ENCODE results near the gene HHIP.

The HHIP gene

DNA sequence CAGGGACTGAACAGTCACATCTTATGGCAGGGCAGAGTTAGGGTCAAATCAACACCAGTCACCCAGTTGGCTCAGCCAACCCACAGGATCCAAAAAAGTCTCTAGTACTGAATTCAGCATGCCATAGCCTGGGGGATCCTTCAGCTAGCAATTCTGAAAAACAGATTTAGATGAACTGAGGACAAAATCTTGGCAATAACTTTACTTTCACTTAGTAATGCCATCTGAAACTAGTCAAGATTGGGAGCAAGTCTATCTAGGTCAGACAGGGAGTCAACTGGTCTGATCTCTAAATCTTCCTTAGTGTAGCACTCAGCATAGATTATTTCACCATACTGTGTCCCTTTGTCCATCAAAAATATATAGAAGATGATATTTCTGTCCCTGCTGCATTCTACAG lies 76.0 kb downstream of the HHIP start:
- Histone ChIP-seq H3K27ac (ENCODE audit: low read depth, low read length) (no peak overlapping the region), H3K4me1 (ENCODE audit: control insufficient read depth, insufficient read depth, low read length, unreplicated experiment) (peaks cover 6% of the 10 kb centered on the region), H3K27me3 (ENCODE audit: insufficient read depth, low read length) (no peaks in the 10 kb centered on the region), H3K36me3 (ENCODE audit: insufficient read depth, low read length) (peaks cover 12% of the 10 kb centered on the region; the same call in 1 of the 2 replicates), H2AFZ (ENCODE audit: low read length, unreplicated experiment) (no peak overlapping the region), H3K4me3 (ENCODE audit: low read depth, low read length) (no peak overlapping the region), H3K79me2 (ENCODE audit: control insufficient read depth, insufficient read depth, low read length, unreplicated experiment) (no peaks in the 10 kb centered on the region)

DNA sequence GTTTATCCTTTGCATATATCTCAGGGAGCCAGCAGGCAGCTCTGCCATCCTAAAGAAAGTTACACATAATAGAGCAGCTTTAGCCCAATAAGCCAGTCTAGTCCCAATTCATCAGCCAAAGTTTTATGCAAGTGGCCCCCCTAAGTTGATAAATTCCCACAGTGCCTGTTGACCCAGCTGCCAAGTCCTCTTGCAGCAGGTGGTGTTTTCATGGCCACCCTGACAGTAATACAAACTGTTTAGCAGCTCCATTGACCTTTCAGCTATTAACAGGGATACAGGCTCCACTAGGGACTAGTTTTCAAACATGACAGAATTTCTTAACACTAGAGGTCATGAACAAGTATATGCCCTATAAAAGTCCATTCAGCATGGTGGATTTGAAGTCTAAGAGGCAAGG lies 77.5 kb downstream of the HHIP start:
- peaks cover 12% of the 10 kb centered on the region; the same call in 1 of the 2 replicates for H3K36me3 ChIP-seq (ENCODE audit: insufficient read depth, low read length)
- H3K27ac ChIP-seq (ENCODE audit: low read depth, low read length), result no peak overlapping the region
- no peaks in the 10 kb centered on the region for H3K27me3 ChIP-seq (ENCODE audit: insufficient read depth, low read length)

DNA sequence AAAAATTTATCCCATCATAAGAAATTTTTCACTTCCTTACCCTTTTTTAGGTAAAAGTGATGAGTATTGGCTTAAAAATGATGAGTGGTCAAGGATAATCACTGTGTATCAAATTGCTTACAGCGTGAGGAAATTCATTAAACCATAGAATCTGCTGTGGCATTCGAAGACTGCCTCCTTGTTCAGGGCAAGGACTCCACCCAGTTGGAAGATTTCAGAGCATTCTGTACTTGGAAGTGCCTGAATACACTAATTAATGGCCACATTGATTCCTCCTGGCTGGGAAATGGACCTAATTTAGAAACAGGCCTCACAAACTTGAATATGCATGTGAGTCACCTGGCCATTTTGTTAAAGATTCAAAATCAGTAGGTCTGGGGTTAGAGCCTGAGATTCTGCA lies 83.2 kb downstream of the HHIP start:
- peaks cover 14% of the 10 kb centered on the region for H3K4me1 ChIP-seq (ENCODE audit: control insufficient read depth, insufficient read depth, low read length, unreplicated experiment)
- no peak overlapping the region for H3K4me3 ChIP-seq (ENCODE audit: low read depth, low read length)
- no peaks in the 10 kb centered on the region for H3K79me2 ChIP-seq (ENCODE audit: control insufficient read depth, insufficient read depth, low read length, unreplicated experiment)
- no peaks in the 10 kb centered on the region for H3K36me3 ChIP-seq (ENCODE audit: insufficient read depth, low read length)
- H3K27ac ChIP-seq (ENCODE audit: low read depth, low read length), result no peak overlapping the region
- no peaks in the 10 kb centered on the region for H3K27me3 ChIP-seq (ENCODE audit: insufficient read depth, low read length)
- H2AFZ ChIP-seq (ENCODE audit: low read length, unreplicated experiment), result no peak overlapping the region

More for the DNA sequence above, 77.5 kb downstream of the HHIP start:
- peaks cover 6% of the 10 kb centered on the region for H3K4me1 ChIP-seq (ENCODE audit: control insufficient read depth, insufficient read depth, low read length, unreplicated experiment)
- no peaks in the 10 kb centered on the region for H3K79me2 ChIP-seq (ENCODE audit: control insufficient read depth, insufficient read depth, low read length, unreplicated experiment)
- H3K4me3 ChIP-seq (ENCODE audit: low read depth, low read length), result no peak overlapping the region
- no peak overlapping the region for H2AFZ ChIP-seq (ENCODE audit: low read length, unreplicated experiment)

DNA sequence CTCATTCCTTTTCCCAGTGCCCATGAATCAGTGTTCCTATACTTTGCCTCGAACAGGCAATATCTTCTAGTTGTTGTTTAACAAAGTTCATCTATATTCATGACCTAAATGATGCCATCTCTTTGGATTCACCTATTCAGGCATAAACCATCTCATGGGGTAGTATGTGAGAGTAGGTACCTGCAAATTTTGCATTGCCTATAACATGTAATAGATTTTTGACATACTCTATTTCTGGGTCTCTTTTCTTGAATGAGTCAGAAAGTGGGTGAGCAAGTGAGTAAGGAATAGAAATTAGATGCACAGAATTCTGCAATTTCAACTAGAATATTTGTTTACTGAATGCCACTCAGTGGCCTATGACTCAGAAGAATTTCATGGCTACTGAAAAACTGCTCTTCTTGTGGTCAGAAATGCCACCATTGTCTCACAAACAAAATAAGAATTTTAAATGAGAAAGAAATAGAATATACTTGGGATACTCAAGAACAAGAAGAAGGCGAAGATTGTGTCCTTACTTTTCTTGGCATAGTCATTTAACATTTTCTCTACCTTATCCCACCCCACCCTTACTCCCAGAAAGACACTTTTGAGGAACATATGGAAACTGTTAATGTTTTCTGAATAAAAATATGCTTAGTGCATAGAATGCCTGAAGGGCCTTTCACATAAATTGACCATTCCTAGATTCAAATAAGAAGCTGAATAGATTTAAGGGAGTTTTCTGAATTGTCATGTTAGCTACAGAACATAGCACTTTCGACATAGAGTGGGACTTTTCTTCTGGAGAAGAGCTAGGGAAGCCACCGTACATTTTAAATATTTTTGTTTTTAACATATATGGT lies 86.8 kb downstream of the HHIP start:
- Histone ChIP-seq H3K4me3 (ENCODE audit: low read depth, low read length) (no peak overlapping the region), H3K36me3 (ENCODE audit: insufficient read depth, low read length) (no peaks in the 10 kb centered on the region; the same call in 1 of the 2 replicates), H3K27ac (ENCODE audit: low read depth, low read length) (no peak overlapping the region), H2AFZ (ENCODE audit: low read length, unreplicated experiment) (no peak overlapping the region), H3K27me3 (ENCODE audit: insufficient read depth, low read length) (no peaks in the 10 kb centered on the region), H3K79me2 (ENCODE audit: control insufficient read depth, insufficient read depth, low read length, unreplicated experiment) (no peaks in the 10 kb centered on the region), H3K4me1 (ENCODE audit: control insufficient read depth, insufficient read depth, low read length, unreplicated experiment) (peaks cover 14% of the 10 kb centered on the region)

- H3K27me3 ChIP-seq (ENCODE audit: insufficient read depth, low read length), result no peaks in the 10 kb centered on the region
- no peak overlapping the region for H3K27ac ChIP-seq (ENCODE audit: low read depth, low read length)
- no peak overlapping the region for H3K4me3 ChIP-seq (ENCODE audit: low read depth, low read length)
- H3K79me2 ChIP-seq (ENCODE audit: control insufficient read depth, insufficient read depth, low read length, unreplicated experiment), result no peaks in the 10 kb centered on the region
- no peaks in the 10 kb centered on the region; the same call in 1 of the 2 replicates for H3K36me3 ChIP-seq (ENCODE audit: insufficient read depth, low read length)
- H3K4me1 ChIP-seq (ENCODE audit: control insufficient read depth, insufficient read depth, low read length, unreplicated experiment), result peaks cover 14% of the 10 kb centered on the region
- no peak overlapping the region for H2AFZ ChIP-seq (ENCODE audit: low read length, unreplicated experiment)
Measured at GRCh38 chr4:144733566-144733965, 87.6 kb downstream of the HHIP start.

DNA sequence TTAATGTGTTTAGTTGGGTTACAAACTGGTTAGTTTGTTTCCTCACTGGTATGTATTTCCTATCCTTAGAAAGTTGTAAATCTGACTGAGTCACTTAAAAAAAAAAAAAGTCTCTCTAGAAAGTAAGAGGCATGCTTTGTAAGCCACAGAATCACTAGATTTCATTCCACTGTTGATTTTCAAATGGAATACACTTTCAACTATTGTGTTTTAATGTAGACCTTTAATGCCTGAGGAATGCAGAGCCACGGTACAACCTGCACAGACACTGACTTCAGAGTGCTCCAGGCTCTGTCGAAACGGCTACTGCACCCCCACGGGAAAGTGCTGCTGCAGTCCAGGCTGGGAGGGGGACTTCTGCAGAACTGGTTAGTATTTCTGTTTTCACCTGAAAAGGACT lies 88.6 kb downstream of the HHIP start:
- peaks cover 4% of the 10 kb centered on the region for H3K36me3 ChIP-seq (ENCODE audit: insufficient read depth, low read length)

DNA sequence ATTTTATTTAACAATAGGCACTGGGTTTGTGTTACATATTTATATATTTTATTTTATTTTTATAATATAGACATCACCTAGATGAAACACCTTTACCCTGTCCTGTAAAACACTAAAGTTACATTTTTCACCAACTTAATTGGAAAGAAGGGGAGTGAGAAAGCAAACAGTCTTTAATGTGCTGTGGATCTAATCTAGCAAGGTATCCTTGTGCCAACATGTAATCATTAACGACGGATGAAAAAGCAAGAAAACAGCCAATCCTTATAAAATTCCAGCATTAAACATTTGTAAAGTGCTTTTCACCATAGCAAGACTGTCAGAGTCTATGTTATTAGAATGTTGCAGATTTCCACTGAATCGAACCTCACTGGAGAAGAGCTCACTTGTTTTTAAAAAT lies 92.7 kb downstream of the HHIP start:
- Histone ChIP-seq H3K4me1 (ENCODE audit: control insufficient read depth, insufficient read depth, low read length, unreplicated experiment) (peaks cover 7% of the 10 kb centered on the region), H2AFZ (ENCODE audit: low read length, unreplicated experiment) (no peak overlapping the region), H3K27ac (ENCODE audit: low read depth, low read length) (no peak overlapping the region), H3K79me2 (ENCODE audit: control insufficient read depth, insufficient read depth, low read length, unreplicated experiment) (no peaks in the 10 kb centered on the region), H3K4me3 (ENCODE audit: low read depth, low read length) (no peak overlapping the region), H3K27me3 (ENCODE audit: insufficient read depth, low read length) (no peaks in the 10 kb centered on the region), H3K36me3 (ENCODE audit: insufficient read depth, low read length) (peaks cover 13% of the 10 kb centered on the region)

More for the DNA sequence above, 88.6 kb downstream of the HHIP start:
- no peak overlapping the region for H3K27ac ChIP-seq (ENCODE audit: low read depth, low read length)
- no peaks in the 10 kb centered on the region for H3K27me3 ChIP-seq (ENCODE audit: insufficient read depth, low read length)
- no peak overlapping the region for H2AFZ ChIP-seq (ENCODE audit: low read length, unreplicated experiment)
- H3K4me1 ChIP-seq (ENCODE audit: control insufficient read depth, insufficient read depth, low read length, unreplicated experiment), result peaks cover 14% of the 10 kb centered on the region
- no peak overlapping the region for H3K4me3 ChIP-seq (ENCODE audit: low read depth, low read length)
- H3K79me2 ChIP-seq (ENCODE audit: control insufficient read depth, insufficient read depth, low read length, unreplicated experiment), result no peaks in the 10 kb centered on the region

DNA sequence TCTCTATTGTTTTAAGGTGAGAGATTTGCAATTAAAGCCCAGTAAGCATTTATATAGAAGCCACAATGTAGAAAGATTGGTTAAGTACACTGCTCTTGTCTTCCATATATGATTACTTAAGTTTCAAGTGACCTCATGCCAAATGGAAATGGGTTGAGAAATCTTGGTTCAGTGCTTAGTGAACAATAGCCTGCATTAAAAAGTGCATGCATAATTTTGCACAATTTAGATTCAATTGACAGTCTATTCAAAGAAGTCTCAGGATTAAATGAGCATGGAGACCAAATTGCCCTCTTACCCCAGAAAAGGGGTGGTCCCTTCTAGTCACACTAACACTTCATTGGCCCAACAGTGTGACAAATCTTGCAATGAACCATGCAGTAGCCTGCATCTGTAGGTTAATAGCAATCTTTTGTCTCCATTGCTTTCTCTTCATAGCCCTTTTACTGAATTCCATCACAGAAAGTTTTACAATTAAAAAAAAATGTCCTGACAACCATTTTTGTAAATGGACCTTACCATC lies 93.6 kb downstream of the HHIP start:
- no peak overlapping the region for H3K27ac ChIP-seq (ENCODE audit: low read depth, low read length)
- H2AFZ ChIP-seq (ENCODE audit: low read length, unreplicated experiment), result no peak overlapping the region
- no peaks in the 10 kb centered on the region for H3K27me3 ChIP-seq (ENCODE audit: insufficient read depth, low read length)
- no peaks in the 10 kb centered on the region for H3K79me2 ChIP-seq (ENCODE audit: control insufficient read depth, insufficient read depth, low read length, unreplicated experiment)
- no peak overlapping the region for H3K4me3 ChIP-seq (ENCODE audit: low read depth, low read length)
- peaks cover 13% of the 10 kb centered on the region for H3K36me3 ChIP-seq (ENCODE audit: insufficient read depth, low read length)
- peaks cover 7% of the 10 kb centered on the region for H3K4me1 ChIP-seq (ENCODE audit: control insufficient read depth, insufficient read depth, low read length, unreplicated experiment)

GRCh38 chr4:144740316-144740715 lies 94.4 kb downstream of the HHIP start:
- Histone ChIP-seq H3K36me3 (ENCODE audit: insufficient read depth, low read length) (peaks cover 13% of the 10 kb centered on the region), H3K4me1 (ENCODE audit: control insufficient read depth, insufficient read depth, low read length, unreplicated experiment) (peaks cover 7% of the 10 kb centered on the region), H3K4me3 (ENCODE audit: low read depth, low read length) (no peak overlapping the region), H3K79me2 (ENCODE audit: control insufficient read depth, insufficient read depth, low read length, unreplicated experiment) (no peaks in the 10 kb centered on the region), H2AFZ (ENCODE audit: low read length, unreplicated experiment) (no peak overlapping the region), H3K27me3 (ENCODE audit: insufficient read depth, low read length) (no peaks in the 10 kb centered on the region), H3K27ac (ENCODE audit: low read depth, low read length) (no peak overlapping the region)

GRCh38 chr4:144748814-144749555 lies 103.0 kb downstream of the HHIP start:
- H3K79me2 ChIP-seq (ENCODE audit: control insufficient read depth, insufficient read depth, low read length, unreplicated experiment), result no peaks in the 10 kb centered on the region
- H2AFZ ChIP-seq (ENCODE audit: low read length, unreplicated experiment), result no peak overlapping the region
- no peak overlapping the region for H3K27ac ChIP-seq (ENCODE audit: low read depth, low read length)
- H3K4me1 ChIP-seq (ENCODE audit: control insufficient read depth, insufficient read depth, low read length, unreplicated experiment), result no peaks in the 10 kb centered on the region
- H3K27me3 ChIP-seq (ENCODE audit: insufficient read depth, low read length), result no peaks in the 10 kb centered on the region
- H3K36me3 ChIP-seq (ENCODE audit: insufficient read depth, low read length), result no peaks in the 10 kb centered on the region
- no peak overlapping the region for H3K4me3 ChIP-seq (ENCODE audit: low read depth, low read length)

All from ACC112 (cell line).